ENCODE results near the gene KRT79.

The KRT79 gene

GRCh38 chr12:52800259-52800917 lies 33.7 kb downstream of the KRT79 start:
- TF ChIP-seq CTCF (IDR thresholded peaks at IDR 0.05), result no peak

GRCh38 chr12:52799505-52800211 lies 34.5 kb downstream of the KRT79 start:
- no peak for TF ChIP-seq CTCF (IDR thresholded peaks at IDR 0.05)

GRCh38 chr12:52798671-52799504 lies 35.2 kb downstream of the KRT79 start:
- no peak for TF ChIP-seq CTCF (IDR thresholded peaks at IDR 0.05)

GRCh38 chr12:52798003-52798670 lies 36.0 kb downstream of the KRT79 start:
- no peak for TF ChIP-seq CTCF (IDR thresholded peaks at IDR 0.05)

GRCh38 chr12:52797529-52797894 lies 36.6 kb downstream of the KRT79 start:
- TF ChIP-seq CTCF (IDR thresholded peaks at IDR 0.05), result no peak

- no peak for TF ChIP-seq CTCF (IDR thresholded peaks at IDR 0.05)
Observed at GRCh38 chr12:52796839-52797528, 37.1 kb downstream of the KRT79 start.

- no peak for TF ChIP-seq CTCF (IDR thresholded peaks at IDR 0.05)
Observed at GRCh38 chr12:52796429-52796794, 37.7 kb downstream of the KRT79 start.
